ENCODE measurements around the gene CACNB1.

DNA sequence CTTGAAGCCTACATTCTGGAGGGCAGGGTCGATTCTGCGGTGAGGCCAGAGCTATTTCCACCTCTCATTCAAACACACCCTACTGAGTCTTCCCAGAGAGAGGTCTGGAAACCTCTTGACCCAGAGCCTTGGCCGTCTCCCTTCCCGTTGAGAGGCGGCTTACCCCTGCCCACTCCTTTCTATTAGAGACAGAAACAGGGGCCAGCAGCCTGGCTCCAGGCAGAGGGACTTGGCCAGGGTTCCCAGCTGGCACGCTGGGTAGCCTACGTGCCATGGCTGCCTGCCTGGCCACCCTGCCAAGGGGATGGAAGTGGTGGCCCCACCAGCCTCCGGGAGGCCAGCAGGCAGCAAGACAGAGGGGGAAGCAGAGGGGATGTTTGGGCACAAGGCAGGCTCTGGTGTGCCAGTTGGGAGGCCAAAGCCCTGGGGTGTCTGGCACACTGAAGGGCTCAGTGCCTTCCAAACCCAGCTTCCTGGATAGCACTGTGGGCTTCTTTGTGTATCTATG, 22.2 kb upstream of the CACNB1 start:
- TF ChIP-seq, protein P1, sequence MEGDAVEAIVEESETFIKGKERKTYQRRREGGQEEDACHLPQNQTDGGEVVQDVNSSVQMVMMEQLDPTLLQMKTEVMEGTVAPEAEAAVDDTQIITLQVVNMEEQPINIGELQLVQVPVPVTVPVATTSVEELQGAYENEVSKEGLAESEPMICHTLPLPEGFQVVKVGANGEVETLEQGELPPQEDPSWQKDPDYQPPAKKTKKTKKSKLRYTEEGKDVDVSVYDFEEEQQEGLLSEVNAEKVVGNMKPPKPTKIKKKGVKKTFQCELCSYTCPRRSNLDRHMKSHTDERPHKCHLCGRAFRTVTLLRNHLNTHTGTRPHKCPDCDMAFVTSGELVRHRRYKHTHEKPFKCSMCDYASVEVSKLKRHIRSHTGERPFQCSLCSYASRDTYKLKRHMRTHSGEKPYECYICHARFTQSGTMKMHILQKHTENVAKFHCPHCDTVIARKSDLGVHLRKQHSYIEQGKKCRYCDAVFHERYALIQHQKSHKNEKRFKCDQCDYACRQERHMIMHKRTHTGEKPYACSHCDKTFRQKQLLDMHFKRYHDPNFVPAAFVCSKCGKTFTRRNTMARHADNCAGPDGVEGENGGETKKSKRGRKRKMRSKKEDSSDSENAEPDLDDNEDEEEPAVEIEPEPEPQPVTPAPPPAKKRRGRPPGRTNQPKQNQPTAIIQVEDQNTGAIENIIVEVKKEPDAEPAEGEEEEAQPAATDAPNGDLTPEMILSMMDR (IDR thresholded peaks at IDR 0.05): no peak
- no peak for TF ChIP-seq POLR2A (IDR thresholded peaks at IDR 0.05)
- TF ChIP-seq POLR2AphosphoS5 (IDR thresholded peaks at IDR 0.05): no peak
